ENCODE measurements around the gene STARD3.

STARD3 gene

DNA sequence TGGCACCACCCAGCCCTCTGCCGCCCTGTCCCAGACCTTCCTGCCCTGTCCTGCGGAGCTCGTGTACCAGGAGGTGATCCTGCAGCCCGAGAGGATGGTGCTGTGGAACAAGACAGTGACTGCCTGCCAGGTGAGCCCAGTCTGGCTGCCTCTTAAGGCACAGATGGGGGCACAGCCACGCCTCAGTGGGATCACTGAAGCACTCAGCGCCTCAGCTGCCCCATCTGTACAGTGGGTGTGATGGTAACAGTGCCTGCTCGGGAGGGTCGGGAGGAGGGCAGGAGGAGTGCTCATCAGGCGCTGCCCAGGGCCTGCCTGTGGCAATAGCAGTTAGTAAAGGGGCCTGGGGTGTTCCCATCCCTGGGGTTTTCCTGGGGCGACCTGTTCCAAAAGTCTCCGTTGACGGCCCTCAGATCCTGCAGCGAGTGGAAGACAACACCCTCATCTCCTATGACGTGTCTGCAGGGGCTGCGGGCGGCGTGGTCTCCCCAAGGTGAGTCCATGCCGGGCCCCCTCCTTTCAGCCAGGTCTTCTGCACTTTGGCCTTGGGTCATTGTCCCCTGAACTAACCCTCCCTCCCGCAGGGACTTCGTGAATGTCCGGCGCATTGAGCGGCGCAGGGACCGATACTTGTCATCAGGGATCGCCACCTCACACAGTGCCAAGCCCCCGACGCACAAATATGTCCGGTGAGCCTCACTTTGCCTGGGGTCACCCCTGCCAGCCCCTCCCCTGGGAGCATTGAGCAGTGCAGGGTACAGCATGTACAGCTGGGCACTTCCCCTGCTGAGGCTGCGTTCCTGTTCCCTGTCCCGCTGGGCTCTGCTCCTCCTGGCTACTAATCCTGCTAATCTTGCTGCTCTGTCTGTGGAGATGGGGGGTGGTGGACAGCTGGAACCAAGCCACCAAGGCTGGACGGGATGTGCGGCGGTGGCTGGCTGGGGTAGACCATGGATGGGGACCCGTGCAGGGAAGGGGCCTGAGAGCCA lies 23.7 kb downstream of the STARD3 start:
- DNase-seq (ENCODE audit: low spot score): no peak

DNA sequence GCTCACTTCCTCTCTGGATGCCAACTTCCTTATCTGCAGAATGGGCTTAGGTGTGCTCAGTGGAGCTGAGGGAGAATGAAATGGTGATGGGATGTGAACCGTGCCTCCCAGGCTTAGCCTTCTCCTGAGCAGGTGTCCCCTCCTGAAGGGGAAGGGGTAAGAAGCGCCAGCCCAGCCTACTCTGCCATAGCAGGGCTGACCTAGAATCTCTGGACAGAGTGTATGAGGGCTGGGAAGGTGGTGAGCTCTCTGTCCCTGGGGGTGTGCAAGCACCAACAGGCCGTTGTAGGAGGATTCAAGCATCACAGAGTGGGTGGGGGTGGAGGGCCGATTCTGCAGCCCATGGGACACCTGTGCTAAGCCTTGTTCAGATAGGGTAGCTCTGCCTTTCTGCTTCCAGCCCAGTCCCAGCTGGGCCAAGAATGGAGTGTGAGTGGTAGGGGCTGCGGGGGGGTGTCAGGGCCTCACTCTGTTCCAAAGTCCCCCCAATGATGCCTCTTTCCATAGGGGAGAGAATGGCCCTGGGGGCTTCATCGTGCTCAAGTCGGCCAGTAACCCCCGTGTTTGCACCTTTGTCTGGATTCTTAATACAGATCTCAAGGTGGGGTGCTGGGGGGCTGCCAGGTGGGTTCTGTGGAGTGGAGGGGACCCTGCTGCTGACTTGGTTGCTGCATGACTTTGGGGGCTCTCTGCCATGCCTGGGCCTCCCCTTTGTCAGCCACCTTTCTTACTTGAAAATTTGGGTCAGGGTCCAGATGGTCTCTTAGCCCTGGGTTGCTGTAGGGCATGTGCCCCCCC lies 25.0 kb downstream of the STARD3 start:
- DNase-seq (ENCODE audit: low spot score): no peak

DNA sequence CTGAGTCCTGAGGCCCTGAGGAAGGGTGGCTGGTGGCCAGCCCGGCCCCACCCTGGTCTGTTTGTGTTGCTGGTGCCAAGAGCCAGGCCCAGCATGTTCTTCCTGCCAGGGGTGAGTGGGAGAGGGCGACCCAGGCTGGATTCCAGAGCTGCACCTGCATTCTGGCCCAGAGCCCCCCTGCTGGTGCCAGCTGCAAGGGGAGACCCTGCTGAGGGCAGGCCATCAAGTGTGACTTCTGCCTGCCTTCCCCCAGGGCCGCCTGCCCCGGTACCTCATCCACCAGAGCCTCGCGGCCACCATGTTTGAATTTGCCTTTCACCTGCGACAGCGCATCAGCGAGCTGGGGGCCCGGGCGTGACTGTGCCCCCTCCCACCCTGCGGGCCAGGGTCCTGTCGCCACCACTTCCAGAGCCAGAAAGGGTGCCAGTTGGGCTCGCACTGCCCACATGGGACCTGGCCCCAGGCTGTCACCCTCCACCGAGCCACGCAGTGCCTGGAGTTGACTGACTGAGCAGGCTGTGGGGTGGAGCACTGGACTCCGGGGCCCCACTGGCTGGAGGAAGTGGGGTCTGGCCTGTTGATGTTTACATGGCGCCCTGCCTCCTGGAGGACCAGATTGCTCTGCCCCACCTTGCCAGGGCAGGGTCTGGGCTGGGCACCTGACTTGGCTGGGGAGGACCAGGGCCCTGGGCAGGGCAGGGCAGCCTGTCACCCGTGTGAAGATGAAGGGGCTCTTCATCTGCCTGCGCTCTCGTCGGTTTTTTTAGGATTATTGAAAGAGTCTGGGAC lies 25.8 kb downstream of the STARD3 start:
- DNase-seq (ENCODE audit: low spot score): no peak

DNA sequence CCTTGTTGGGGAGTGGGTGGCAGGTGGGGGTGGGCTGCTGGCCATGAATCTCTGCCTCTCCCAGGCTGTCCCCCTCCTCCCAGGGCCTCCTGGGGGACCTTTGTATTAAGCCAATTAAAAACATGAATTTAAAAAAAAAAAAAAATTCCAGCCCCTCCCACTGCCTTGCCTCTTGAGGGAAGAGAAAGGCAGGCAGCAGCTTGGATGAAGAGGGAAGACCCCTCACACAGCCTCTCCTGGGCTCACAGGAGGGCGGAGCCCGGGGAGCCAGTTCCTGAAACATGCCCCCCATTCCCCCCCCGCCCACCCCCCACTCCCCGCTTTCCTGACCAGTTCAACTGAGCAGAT lies 26.4 kb downstream of the STARD3 start:
- DNase-seq (ENCODE audit: low spot score): no peak

DNA sequence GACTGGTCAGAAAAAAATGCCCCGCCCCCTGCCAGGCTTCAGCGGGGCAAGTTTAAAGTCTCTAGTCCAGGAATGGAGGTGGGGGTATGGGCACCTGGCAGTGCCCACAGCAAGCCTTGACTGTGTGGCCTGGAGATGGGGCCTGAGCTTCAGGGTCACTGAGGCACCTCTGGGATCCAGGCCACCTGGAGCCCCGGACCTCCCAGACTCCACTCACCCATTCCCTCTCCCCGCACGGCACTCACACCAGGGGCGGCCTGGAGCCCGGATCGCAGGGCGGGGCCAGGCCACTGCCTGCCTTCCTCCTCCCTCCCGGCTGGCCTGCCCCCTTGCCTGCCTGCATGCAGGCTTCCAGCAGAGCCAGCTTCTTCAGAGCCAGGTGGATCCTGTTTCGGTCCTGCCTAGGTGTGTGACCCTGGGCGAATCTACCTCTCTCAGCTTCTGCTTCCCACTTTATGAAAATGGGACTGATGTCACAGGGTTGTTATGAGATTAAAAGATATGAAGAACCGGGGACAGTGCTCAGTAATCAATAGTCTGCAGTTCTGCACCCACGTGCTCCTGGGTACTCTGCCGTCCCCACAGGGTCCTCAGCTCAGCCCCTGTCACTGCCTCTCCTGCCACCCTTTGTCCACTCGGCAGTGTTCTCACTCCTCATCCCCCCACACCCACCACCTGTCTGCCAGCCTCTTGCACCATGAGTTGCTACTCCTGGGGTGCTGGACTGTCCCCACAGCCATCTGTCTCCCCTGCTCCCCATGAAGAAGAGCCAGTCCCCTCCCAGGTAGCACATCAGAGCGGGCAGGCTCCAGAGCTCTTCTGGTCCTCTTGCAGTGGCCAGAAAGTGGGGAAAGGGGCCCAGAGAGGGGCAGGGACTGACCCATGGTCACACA lies 27.0 kb downstream of the STARD3 start:
- peak; percentile 49 for DNase-seq (ENCODE audit: low spot score)

DNA sequence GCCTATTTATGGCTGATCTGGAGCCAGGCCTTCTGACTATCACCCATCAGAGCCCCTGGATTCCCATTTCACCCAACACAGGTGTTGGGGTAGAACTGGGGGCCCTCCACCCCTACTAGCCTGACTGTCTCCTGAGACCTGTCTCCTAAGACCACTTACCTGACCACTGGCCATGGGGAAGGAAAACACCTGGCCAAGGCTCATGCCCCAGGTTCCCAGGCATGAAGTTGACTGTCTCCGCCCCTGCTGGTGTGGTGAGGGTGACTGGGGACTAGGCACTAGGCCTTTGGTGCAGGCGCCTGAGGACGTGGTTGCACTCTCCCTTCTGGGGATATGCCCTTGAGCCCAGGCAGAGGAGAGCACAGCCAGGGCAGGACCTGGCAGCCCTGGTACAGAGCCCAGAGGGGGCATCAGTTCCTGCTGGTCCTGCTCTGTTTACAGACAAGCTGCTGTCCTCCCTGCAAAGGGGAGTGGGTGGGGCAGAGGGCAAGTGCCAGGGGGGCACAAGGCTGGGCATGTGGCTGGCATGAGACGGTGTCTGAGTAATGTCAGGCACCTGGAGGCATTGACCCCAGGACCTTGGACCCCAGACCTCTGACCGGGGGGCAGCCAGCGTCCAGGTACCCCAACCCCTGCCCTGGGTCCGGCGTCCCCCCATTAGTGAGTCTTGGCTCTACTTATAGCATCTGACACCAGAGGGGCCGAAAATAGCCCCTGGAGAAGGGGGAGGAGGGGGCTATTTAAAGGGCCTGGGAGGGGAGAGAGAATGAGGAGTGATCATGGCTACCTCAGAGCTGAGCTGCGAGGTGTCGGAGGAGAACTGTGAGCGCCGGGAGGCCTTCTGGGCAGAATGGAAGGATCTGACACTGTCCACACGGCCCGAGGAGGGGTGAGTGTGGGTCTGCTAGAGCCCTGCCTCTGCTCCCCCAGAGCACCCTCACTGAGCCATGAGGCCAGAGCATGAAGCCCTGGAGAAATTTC lies 27.9 kb downstream of the STARD3 start, which contains the start of gene TCAP:
TSS of gene TCAP (plus strand) at position 769 of the 981 bp plus-strand sequence. CDS start at position 780, 11 bp downstream.
- no peak for DNase-seq (ENCODE audit: low spot score)

DNA sequence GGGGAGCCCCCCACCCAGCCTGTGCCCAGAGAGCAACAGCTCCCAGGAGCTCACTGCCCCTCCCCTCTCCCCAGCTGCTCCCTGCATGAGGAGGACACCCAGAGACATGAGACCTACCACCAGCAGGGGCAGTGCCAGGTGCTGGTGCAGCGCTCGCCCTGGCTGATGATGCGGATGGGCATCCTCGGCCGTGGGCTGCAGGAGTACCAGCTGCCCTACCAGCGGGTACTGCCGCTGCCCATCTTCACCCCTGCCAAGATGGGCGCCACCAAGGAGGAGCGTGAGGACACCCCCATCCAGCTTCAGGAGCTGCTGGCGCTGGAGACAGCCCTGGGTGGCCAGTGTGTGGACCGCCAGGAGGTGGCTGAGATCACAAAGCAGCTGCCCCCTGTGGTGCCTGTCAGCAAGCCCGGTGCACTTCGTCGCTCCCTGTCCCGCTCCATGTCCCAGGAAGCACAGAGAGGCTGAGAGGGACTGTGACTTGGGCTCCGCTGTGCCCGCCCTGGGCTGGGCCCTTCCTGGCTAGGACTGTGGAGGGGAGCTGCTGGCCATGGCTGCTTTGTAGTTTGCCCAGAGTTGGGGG lies 28.8 kb downstream of the STARD3 start:
- no peak for DNase-seq (ENCODE audit: low spot score)

DNA sequence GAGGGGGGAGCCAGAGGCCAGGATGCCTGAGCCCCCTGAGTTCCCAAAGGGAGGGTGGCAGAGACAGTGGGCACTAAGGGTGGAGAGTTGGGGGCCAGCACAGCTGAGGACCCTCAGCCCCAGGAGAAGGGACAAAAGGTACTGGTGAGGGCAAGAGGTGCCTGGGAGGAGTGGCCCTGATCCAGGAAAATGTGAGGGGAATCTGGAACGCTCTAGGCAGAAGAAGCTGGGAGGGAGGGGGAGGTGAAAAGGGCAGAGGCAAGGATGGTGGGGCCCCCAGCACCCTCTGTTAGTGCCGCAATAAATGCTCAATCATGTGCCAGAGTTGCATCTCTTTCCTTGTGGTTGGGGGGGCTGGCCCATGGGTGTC lies 29.3 kb downstream of the STARD3 start:
- no peak for DNase-seq (ENCODE audit: low spot score)

DNA sequence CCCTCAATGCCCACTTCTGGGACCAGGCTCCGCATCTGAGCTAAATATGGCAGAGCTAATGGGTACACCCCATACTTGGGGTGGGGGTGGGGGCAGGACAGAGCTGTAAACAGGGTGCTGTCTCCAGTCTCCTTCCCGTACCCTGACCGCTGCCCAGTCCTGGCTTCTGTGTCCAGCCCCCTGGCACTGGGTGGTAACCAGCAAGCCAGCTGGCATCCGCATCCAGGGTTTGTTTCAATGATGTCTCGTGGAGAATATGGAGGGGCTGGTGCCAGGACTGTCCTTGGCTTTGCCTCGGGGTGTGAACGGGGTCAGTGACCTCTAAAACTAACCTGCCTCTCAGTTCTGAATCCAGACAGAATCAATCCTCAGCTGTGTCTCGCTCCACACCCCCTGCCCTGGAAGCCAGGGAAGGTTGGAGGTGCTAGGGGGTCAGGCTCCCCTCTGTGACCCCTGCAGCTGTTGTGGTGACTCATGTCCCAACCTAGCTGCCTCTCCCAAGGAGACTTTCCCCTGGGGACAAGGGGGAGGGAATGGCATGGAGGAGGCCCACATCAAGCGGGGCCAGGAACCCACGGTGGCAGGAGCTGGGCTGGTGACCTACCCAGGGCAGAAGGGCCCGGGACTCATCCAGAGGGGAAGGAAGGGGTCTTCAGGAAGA lies 29.8 kb downstream of the STARD3 start:
- DNase-seq (ENCODE audit: low spot score): no peak

DNA sequence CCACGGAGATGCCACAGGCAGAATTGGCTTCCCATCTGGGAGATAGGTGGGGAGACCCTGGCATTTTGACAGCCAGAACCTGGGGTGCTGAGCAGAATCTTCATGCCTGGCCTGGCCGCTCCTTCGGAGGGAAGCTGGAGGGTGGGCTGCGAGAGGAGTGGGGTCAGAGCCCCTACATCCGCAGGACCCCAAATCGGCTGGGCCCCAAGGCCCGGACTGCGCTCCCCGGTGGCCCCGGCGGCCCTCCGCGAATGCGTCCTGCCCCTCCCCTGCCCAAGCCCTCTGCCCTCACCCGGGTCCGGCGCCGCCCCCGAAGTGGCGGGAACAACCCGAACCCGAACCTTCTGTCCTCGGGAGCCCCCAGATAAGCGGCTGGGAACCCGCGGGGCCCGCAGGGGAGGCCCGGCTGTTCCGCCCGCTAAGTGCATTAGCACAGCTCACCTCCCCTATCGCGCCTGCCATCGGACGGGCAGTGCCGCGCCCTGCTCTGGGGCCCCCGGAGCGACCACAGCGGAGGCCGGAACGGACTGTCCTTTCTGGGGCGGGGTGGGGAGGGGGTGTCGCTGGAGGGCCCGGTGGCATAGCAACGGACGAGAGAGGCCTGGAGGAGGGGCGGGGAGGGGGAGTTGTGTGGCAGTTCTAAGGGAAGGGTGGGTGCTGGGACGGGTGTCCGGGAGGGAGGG lies 30.5 kb downstream of the STARD3 start:
- DNase-seq (ENCODE audit: low spot score): no peak

DNA sequence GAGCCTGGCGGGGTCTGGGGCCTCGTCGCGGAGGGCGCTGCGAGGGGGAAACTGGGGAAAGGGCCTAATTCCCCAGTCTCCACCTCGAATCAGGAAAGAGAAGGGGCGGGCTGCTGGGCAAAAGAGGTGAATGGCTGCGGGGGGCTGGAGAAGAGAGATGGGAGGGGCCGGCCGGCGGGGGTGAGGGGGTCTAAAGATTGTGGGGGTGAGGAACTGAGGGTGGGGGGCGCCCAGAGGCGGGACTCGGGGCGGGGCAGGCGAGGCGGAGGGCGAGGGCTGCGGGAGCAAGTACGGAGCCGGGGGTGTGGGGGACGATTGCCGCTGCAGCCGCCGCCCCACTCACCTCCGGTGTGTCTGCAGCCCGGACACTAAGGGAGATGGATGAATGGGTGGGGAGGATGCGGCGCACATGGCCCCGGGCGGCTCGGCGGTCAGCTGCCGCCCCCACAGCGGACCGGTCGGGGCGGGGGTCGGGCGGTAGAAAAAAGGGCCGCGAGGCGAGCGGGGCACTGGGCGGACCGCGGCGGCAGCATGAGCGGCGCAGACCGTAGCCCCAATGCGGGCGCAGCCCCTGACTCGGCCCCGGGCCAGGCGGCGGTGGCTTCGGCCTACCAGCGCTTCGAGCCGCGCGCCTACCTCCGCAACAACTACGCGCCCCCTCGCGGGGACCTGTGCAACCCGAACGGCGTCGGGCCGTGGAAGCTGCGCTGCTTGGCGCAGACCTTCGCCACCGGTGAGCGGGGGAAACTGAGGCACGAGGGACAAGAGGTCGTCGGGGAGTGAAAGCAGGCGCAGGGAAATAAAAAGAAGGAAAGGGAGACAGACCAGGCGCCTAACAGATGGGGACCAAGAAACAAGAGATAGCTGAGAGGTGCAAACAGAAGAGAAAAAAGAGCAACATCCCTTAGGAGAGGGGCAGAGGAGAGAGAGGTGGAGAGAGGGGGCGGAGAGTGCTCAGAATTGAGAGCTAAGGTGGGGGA lies 31.3 kb downstream of the STARD3 start, which contains the start of gene PNMT:
TSS of gene PNMT (plus strand) at position 509 of the 980 bp plus-strand sequence. CDS start at position 532, 23 bp downstream.
- DNase-seq (ENCODE audit: low spot score): peak; percentile 50

DNA sequence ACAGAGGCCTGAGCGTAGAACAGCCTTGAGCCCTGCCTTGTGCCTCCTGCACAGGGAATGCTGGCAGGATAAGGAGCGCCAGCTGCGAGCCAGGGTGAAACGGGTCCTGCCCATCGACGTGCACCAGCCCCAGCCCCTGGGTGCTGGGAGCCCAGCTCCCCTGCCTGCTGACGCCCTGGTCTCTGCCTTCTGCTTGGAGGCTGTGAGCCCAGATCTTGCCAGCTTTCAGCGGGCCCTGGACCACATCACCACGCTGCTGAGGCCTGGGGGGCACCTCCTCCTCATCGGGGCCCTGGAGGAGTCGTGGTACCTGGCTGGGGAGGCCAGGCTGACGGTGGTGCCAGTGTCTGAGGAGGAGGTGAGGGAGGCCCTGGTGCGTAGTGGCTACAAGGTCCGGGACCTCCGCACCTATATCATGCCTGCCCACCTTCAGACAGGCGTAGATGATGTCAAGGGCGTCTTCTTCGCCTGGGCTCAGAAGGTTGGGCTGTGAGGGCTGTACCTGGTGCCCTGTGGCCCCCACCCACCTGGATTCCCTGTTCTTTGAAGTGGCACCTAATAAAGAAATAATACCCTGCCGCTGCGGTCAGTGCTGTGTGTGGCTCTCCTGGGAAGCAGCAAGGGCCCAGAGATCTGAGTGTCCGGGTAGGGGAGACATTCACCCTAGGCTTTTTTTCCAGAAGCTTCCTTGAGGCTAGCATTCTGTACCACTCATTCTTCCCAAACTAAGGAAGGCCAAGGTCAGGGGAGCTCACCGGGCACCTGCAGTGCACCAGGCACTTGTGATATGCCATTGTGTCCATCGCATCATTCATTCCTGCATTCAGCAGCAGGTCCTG lies 33.2 kb downstream of the STARD3 start:
- no peak for DNase-seq (ENCODE audit: low spot score)

DNA sequence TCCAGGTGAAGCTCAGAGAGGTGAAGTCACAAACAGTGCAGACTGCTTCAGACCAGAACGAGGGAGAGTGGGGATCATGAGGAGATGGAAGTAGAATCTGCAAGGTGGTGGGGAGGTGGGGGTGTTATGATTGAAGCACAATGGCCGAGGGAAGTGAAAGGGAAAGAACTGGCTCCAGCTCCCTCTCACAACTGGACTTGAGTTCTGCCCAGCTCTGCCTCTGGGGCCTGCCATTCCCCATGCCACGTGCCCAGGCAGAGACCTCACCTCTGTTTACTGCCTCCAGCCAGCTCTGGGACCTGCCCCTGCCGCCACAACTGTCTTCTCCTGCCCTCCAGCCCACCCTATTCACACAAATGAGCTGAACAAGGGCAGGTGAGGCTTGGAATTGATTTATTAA lies 33.8 kb downstream of the STARD3 start:
- DNase-seq (ENCODE audit: low spot score): no peak

DNA sequence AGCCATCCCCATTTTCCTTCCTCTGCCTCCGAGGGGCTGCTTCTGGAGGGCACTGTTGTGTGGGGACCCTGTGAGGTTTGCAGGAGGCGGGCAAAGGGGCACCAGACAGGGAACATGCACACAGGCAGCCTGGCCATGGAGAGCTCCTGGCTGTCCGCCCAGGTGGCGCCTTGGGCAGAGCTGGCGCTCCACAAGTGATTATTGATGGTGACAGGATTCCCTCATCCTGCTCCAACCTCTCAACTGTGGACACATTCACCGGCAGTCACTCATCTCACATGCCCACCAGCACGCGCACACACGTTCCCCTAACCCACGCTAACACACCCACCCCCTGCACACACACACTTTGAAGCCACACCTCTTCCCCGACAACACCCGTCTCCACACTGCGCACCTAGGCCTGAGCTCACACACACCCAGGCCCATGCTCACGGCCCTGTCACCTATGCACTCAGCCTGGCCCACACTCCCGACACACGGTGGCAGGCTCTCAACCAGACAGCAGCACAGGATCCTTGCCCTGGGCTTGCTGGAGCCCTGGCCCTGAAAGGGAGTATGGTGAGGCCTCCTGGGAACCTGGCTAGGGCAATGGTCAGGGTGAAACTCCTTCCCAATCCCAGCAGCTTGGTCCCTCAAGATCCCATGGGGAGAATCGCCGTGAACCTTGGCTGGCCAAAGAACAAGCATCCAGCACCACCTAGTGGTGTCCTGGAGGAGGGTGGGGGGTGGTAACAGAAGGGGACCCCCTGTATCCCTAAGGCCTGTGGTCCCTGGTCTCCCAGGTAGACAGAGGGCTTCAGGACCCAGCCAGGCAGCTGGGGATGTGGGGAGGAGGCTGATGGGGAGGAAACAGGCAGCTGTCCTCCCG lies 34.9 kb downstream of the STARD3 start:
- peak; percentile 47 for DNase-seq (ENCODE audit: low spot score)

All from AG08395 (cell line).